Neural progenitor cell (in vitro differentiated cells): Measurements from ENCODE around the gene HK2. TPM values are rescaled to one million over a fixed set of nuclear protein-coding genes. Genes with fewer than 3 reads are reported as not detected.

Experiments used
- DNase-seq: peaks from one replicate; pipeline ENCODE4 v3.0.0-alpha.2; 2016; ENCODE audit warnings: low spot score
- H2AFZ ChIP-seq: fragments of 200-600 bp; sonication (generic); replicated peaks from 2 replicates; pipeline ENCODE4 v1.6.1; 2016; ENCODE audit warnings: antibody characterized with exemption
- H3F3A ChIP-seq: fragments of 200-600 bp; sonication (generic); 2 replicates; pipeline ENCODE4 v1.6.1; 2016; ENCODE audit warnings: antibody characterized with exemption, low read depth
- H3K27ac ChIP-seq: fragments of 200-600 bp; sonication (generic); 2 replicates; pipeline ENCODE4 v1.5.1; 2016; ENCODE audit warnings: mild to moderate bottlenecking
- H3K27me3 ChIP-seq: fragments of 200-600 bp; sonication (generic); 2 replicates; pipeline ENCODE4 v1.6.1; 2016; ENCODE audit warnings: mild to moderate bottlenecking, moderate library complexity
- H3K36me3 ChIP-seq: fragments of 200-600 bp; sonication (generic); 2 replicates; pipeline ENCODE4 v1.5.1; 2016
- H3K4me1 ChIP-seq: fragments of 200-600 bp; sonication (generic); 2 replicates; pipeline ENCODE4 v1.6.1; 2016; ENCODE audit warnings: mixed run types
- H3K4me2 ChIP-seq: fragments of 200-600 bp; sonication (generic); 2 replicates; pipeline ENCODE4 v1.6.1; 2016
- H3K4me3 ChIP-seq: fragments of 200-600 bp; sonication (generic); 2 replicates; pipeline ENCODE4 v1.5.1; 2016
- H3K79me2 ChIP-seq: fragments of 200-600 bp; sonication (generic); 2 replicates; pipeline ENCODE4 v1.6.1; 2016; ENCODE audit warnings: low read depth
- H3K9ac ChIP-seq: fragments of 200-600 bp; sonication (generic); 2 replicates; pipeline ENCODE4 v1.6.1; 2016
- H3K9me3 ChIP-seq: fragments of 200-600 bp; sonication (generic); 2 replicates; pipeline ENCODE4 v1.5.1; 2016; ENCODE audit warnings: low read depth
- H4K20me1 ChIP-seq: fragments of 200-600 bp; sonication (generic); 2 replicates; pipeline ENCODE4 v1.6.1; 2016; ENCODE audit warnings: low read depth
- H3K27ac Mint-ChIP-seq: 3 replicates; pipeline ENCODE4 v1.8.0; 2021; ENCODE audit warnings: mixed read lengths
- H3K27me3 Mint-ChIP-seq: 2 replicates; pipeline ENCODE4 v1.8.0; 2022; ENCODE audit warnings: low read depth, mild to moderate bottlenecking, inconsistent platforms, moderate library complexity, mixed read lengths; ENCODE audit not compliant: insufficient read depth
- H3K36me3 Mint-ChIP-seq: 3 replicates; pipeline ENCODE4 v1.8.0; 2021; ENCODE audit warnings: mixed read lengths
- H3K4me1 Mint-ChIP-seq: 3 replicates; pipeline ENCODE4 v1.8.0; 2021; ENCODE audit warnings: mixed read lengths
- H3K4me3 Mint-ChIP-seq: 3 replicates; pipeline ENCODE4 v1.8.0; 2021; ENCODE audit warnings: mild to moderate bottlenecking, moderate library complexity, mixed read lengths
- H3K9me3 Mint-ChIP-seq: 3 replicates; pipeline ENCODE4 v1.8.0; 2020; ENCODE audit warnings: mixed read lengths
- CTCF ChIP-seq: fragments of 200-600 bp; sonication (generic); IDR thresholded peaks from 2 replicates; pipeline ENCODE4 v1.5.1; 2017; ENCODE audit warnings: antibody characterized with exemption, mild to moderate bottlenecking
- EZH2 ChIP-seq: fragments of 200-600 bp; sonication (generic); IDR thresholded peaks from 2 replicates; pipeline ENCODE4 v1.6.1; 2017; ENCODE audit warnings: antibody characterized with exemption, mild to moderate bottlenecking, moderate library complexity
- EZH2phosphoT487 ChIP-seq: fragments of 200-600 bp; sonication (generic); IDR thresholded peaks from 2 replicates; pipeline ENCODE4 v1.6.1; 2017; ENCODE audit warnings: antibody characterized with exemption
- total RNA-seq: library from RNA; depleted of rRNA; stranded (reverse); fragments of >200 nt; gene quantifications from 2 replicates; pipeline ENCODE4 v1.2.3, GENCODE V29; 2015; ENCODE audit warnings: low replicate concordance

Gene HK2
- total RNA-seq, 1 donor from 2014 or later, result 61.8 TPM

- Mint-ChIP-seq H3K27ac (no peak overlapping the region), H3K4me1 (no peaks in the 10 kb centered on the region), H3K9me3 (no peaks in the 10 kb centered on the region), H3K27me3 (no peaks in the 10 kb centered on the region), H3K4me3 (no peak overlapping the region), H3K36me3 (peaks cover 60% of the 10 kb centered on the region)
- no peaks in the 10 kb centered on the region for H3K36me3 ChIP-seq
- no peak for TF ChIP-seq EZH2phosphoT487
- no peak for TF ChIP-seq CTCF
- H3K79me2 ChIP-seq, result no peaks in the 10 kb centered on the region
- H3K4me1 ChIP-seq, result no peaks in the 10 kb centered on the region
- H3F3A ChIP-seq, result no peaks in the 10 kb centered on the region
- H3K4me2 ChIP-seq, result no peak overlapping the region
- H3K4me3 ChIP-seq, result no peak overlapping the region
- H3K27me3 ChIP-seq, result no peaks in the 10 kb centered on the region
- no peak overlapping the region for H3K27ac ChIP-seq
- no peak overlapping the region for H3K9ac ChIP-seq
- no peak for DNase-seq
- H4K20me1 ChIP-seq, result no peaks in the 10 kb centered on the region
- H2AFZ ChIP-seq, result no peak overlapping the region
- no peaks in the 10 kb centered on the region for H3K9me3 ChIP-seq
These were observed 59.4 kb downstream of the HK2 start for GRCh38 chr2:74893332-74893731.

- no peak overlapping the region for H2AFZ ChIP-seq
- H3K27ac ChIP-seq, result no peak overlapping the region
- H3K36me3 Mint-ChIP-seq, result peaks cover 54% of the 10 kb centered on the region
- no peak overlapping the region for H3K27ac Mint-ChIP-seq
- no peaks in the 10 kb centered on the region for H3K9me3 ChIP-seq
- no peaks in the 10 kb centered on the region for H3K79me2 ChIP-seq
- DNase-seq, result no peak
- H3K4me2 ChIP-seq, result no peak overlapping the region
- no peak for TF ChIP-seq CTCF
- no peak for TF ChIP-seq EZH2
- no peak for TF ChIP-seq EZH2phosphoT487
- H3K4me3 ChIP-seq, result no peak overlapping the region
- no peaks in the 10 kb centered on the region for H4K20me1 ChIP-seq
- H3K9me3 Mint-ChIP-seq, result no peaks in the 10 kb centered on the region
- no peaks in the 10 kb centered on the region for H3K4me1 Mint-ChIP-seq
- H3F3A ChIP-seq, result no peaks in the 10 kb centered on the region
- no peak overlapping the region for H3K4me3 Mint-ChIP-seq
- H3K4me1 ChIP-seq, result no peaks in the 10 kb centered on the region
- no peaks in the 10 kb centered on the region for H3K27me3 ChIP-seq
- no peak overlapping the region for H3K9ac ChIP-seq
- H3K27me3 Mint-ChIP-seq, result no peaks in the 10 kb centered on the region
- no peaks in the 10 kb centered on the region for H3K36me3 ChIP-seq
These were observed 60.5 kb downstream of the HK2 start for GRCh38 chr2:74894272-74894981.

- no peak for TF ChIP-seq EZH2
- TF ChIP-seq CTCF, result no peak
- no peak for TF ChIP-seq EZH2phosphoT487
- no peak overlapping the region for H3K9ac ChIP-seq
- Mint-ChIP-seq H3K4me3 (no peak overlapping the region), H3K27me3 (no peaks in the 10 kb centered on the region), H3K36me3 (peaks cover 48% of the 10 kb centered on the region), H3K9me3 (no peaks in the 10 kb centered on the region), H3K27ac (no peak overlapping the region), H3K4me1 (no peaks in the 10 kb centered on the region)
- H3K4me3 ChIP-seq, result no peak overlapping the region
- no peaks in the 10 kb centered on the region for H3F3A ChIP-seq
- no peaks in the 10 kb centered on the region for H3K4me1 ChIP-seq
- no peak overlapping the region for H3K27ac ChIP-seq
- no peak for DNase-seq
- H3K9me3 ChIP-seq, result no peaks in the 10 kb centered on the region
- H3K79me2 ChIP-seq, result no peaks in the 10 kb centered on the region
- H2AFZ ChIP-seq, result no peak overlapping the region
- no peaks in the 10 kb centered on the region for H3K27me3 ChIP-seq
- no peak overlapping the region for H3K4me2 ChIP-seq
- no peaks in the 10 kb centered on the region for H4K20me1 ChIP-seq
- H3K36me3 ChIP-seq, result no peaks in the 10 kb centered on the region
These were observed 61.1 kb downstream of the HK2 start for GRCh38 chr2:74895001-74895400.
